22Rv1 (cell line): ENCODE results near the gene PRODH2.

Source experiments
- CTCF ChIP-seq: fragments of 450-650 bp; IDR thresholded peaks from 2 replicates; pipeline ENCODE4 v1.5.1; 2017; ENCODE audit warnings: mild to moderate bottlenecking
- ZFX ChIP-seq: fragments of 450-650 bp; IDR thresholded peaks from 2 replicates; pipeline ENCODE4 v1.6.1; 2017; ENCODE audit warnings: antibody characterized with exemption, borderline replicate concordance

DNA sequence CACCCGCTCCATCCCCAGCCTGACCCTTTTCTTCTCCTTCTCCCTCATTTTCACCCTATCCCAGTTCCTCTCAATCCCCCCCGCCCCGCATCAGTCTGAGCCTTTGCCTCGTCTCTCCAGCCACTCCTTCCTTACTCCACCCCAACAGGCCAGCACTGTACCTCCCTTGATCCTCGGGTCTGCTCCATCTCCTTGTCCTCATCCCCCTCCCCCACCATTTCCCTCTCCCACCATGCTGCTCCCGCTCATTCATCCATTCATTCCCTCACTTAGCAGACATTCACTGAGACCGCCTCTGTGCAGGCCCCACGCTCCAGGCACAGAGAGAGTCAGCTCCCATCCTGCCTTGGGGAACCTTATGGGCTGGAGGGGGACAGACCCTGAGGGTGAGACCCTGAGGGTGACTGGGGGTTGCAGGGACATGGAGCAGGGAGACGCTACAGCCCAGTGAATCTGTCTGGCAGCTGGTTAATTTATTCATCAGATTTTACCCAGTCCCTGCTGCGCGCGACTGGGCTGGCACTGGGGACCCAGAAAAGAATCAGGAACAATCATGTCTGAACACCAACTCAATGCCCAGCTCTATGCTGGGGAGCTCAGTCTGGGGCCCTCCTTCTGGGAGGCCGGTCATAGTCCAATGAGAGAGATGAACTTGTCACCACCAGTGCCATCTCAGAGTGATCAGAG lies 36.4 kb downstream of the PRODH2 start:
- TF ChIP-seq CTCF, result no peak
- TF ChIP-seq ZFX, result no peak
